Measurements from ENCODE around the gene TICAM1.

- TF ChIP-seq CTCF (conservative IDR thresholded peaks at IDR 0.05; ENCODE audit: low read depth, low read length) (no peak), EZH2 (IDR thresholded peaks at IDR 0.05; ENCODE audit: low read length, unreplicated experiment) (no peak)
Measured at GRCh38 chr19:4816950-4817278, 14.6 kb downstream of the TICAM1 start.

All from PC-3 (cell line).